ENCODE data around the gene QSOX2.
A peak's percentile ranks its signal among the peaks of the same experiment; 100 is the strongest.

Gene QSOX2

GRCh38 chr9:136218271-136218670 lies 27.3 kb downstream of the QSOX2 start:
- DNase-seq: no peak

GRCh38 chr9:136216541-136217244 lies 28.9 kb downstream of the QSOX2 start:
- no peak for DNase-seq
- intact Hi-C loops (cut with DNase I): no loop called here

More at GRCh38 chr9:136218271-136218670, 27.3 kb downstream of the QSOX2 start:
- intact Hi-C loops (cut with DNase I): no loop called here

GRCh38 chr9:136213733-136214132 lies 31.9 kb downstream of the QSOX2 start:
- DNase-seq: no peak
- intact Hi-C loops (cut with DNase I): no loop called here

- intact Hi-C loops (cut with DNase I): no loop called here
- DNase-seq: no peak
Measured at GRCh38 chr9:136212345-136212950, 33.2 kb downstream of the QSOX2 start.

- intact Hi-C loops (cut with DNase I): no loop called here
- DNase-seq: no peak
Measured at GRCh38 chr9:136211441-136212344, 33.9 kb downstream of the QSOX2 start.

GRCh38 chr9:136211006-136211405 lies 34.6 kb downstream of the QSOX2 start:
- no peak for DNase-seq
- intact Hi-C loops (cut with DNase I): no loop called here

GRCh38 chr9:136210276-136210675 lies 35.3 kb downstream of the QSOX2 start:
- intact Hi-C loops (cut with DNase I): no loop called here
- no peak for DNase-seq

GRCh38 chr9:136209786-136210185 lies 35.8 kb downstream of the QSOX2 start:
- DNase-seq: no peak
- intact Hi-C loops (cut with DNase I): no loop called here

- intact Hi-C loops (cut with DNase I): no loop called here
- no peak for DNase-seq
Measured at GRCh38 chr9:136209232-136209631, 36.4 kb downstream of the QSOX2 start.

GRCh38 chr9:136208675-136209074 lies 36.9 kb downstream of the QSOX2 start:
- intact Hi-C loops (cut with DNase I): no loop called here
- DNase-seq: no peak

GRCh38 chr9:136207616-136208015 lies 38.0 kb downstream of the QSOX2 start:
- intact Hi-C loops (cut with DNase I): no loop called here
- DNase-seq: no peak

GRCh38 chr9:136206602-136207275 lies 38.9 kb downstream of the QSOX2 start:
- DNase-seq: no peak
- intact Hi-C loops (cut with DNase I): no loop called here

- intact Hi-C loops (cut with DNase I): no loop called here
Measured at GRCh38 chr9:136205707-136205992, 40.0 kb downstream of the QSOX2 start.

GRCh38 chr9:136204838-136205706 lies 40.5 kb downstream of the QSOX2 start, which contains the start of gene LHX3:
Gene LHX3 (minus strand): TSS chr9:136205128. CDS start chr9:136205012, 116 bp downstream.
- intact Hi-C loops (cut with DNase I): no loop called here
- DNase-seq: peak in 8 of 42 donors; percentile 25 to 59 (median 34)

More at GRCh38 chr9:136205707-136205992, 40.0 kb downstream of the QSOX2 start:
- no peak for DNase-seq

GRCh38 chr9:136204145-136204805 lies 41.3 kb downstream of the QSOX2 start:
- intact Hi-C loops (cut with DNase I): no loop called here
- no peak for DNase-seq

GRCh38 chr9:136203408-136204144 lies 42.0 kb downstream of the QSOX2 start:
- DNase-seq: no peak
- intact Hi-C loops (cut with DNase I): no loop called here
